Measurements from ENCODE around the gene FARP1.
A peak's percentile ranks its signal among the peaks of the same experiment; 100 is the strongest.

Gene FARP1

DNA sequence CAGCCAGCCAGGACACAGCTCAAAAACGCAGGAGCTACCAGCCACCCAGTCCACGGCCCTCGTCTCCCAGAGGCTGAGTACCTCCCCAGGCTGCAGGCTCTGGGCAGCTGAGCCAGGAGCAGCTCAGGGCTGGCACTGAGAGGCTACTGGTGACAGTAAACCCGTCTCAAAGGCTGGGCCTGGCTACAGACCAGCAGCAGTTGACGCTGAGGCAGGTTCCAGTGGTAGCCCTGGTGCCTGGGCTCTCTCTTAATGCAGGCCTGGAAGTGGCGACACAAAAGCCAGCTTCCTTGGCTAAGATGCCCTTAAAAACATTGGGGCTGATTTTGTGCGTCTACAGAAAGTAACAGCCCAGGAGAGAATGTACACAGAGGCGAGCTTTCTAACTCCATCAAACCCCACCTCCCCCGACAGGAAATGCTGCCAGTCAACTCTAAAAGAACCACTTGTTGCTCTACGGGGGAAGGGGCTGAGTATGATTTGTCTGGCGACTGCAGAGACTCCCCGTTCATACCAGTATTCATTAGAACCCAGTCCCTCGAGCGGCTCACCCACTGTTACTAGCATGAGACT, 307.7 kb downstream of the FARP1 start:
- no peak for DNase-seq

DNA sequence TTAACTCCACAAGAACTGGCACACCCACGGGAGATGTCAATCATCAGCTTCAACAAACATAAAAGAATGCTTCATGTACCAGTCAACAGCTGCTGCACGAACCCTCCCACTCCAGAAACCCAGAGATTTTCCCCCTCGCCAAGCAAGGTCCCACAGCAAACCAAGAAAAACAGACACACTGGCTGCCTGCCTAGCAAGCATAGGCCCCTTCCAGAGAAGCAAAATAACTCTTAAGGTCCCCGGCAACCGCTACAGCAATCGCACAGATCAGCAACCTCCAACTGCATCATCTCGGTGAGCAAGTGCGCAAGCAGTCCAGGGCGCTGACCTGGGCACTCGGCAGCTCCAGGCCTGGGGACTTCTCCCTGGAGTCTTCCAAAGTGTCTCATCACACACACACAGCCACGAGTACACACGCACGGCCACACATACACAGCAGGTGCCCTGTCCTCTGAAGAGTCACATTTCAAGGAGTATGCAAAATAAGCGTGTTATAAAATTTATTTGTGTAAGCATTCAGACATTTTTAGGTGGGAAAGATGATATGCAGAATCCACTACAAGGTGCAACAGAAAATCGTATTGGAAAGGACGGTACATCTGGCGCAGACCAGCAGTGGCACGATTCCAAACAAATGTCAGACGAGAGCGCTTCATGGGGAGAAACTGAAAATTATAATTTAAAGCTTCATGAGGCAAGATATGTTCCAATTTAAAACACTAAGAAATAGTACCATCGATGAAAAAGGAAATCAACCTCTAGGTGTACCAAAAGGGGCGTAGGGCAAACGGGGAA, 309.0 kb downstream of the FARP1 start:
- no peak for DNase-seq

DNA sequence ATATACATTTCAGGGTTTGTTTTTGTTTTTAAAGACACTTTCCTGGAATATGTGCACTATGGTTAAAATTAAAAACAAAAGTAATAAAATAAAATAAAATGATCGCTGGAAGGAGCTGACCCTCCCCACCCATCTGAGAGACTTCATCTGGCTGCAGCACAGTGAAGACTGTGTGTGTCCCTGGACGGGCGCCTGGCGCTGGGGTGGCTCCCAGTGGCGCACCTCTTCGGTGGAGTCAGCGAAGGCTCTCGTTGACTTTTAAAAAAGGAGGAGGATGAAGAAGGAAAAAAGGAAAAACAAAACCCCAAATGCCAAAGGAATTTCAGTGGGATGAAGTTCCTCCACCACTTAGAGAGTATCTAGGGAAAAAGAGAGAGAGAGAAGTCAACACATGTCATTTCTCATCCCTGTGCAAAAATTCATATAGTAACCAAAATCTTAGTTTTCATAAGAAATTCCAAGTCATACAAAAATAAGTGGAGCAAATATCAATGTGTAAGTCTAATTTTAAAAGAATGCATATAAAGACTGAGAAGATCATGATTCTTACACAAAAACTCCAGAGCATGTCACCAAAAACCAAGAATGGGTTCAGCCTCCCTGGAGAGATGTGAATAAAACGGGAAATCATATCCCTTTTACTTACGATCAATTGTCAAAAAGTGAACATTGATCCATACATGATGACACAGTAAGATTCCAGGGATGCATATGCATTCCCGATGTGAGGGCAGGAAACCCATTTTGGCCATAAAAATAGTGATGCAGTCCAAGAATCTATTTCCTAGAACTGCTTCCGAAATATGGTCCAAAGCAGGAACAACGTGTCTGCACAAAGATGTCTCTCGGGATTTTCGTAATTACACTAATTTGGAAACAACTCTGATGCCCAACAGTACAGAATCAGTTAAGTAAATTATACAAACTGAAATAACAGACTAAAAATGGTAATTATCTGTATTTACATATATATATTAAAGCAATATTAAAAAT, 310.3 kb downstream of the FARP1 start:
- no peak for DNase-seq

DNA sequence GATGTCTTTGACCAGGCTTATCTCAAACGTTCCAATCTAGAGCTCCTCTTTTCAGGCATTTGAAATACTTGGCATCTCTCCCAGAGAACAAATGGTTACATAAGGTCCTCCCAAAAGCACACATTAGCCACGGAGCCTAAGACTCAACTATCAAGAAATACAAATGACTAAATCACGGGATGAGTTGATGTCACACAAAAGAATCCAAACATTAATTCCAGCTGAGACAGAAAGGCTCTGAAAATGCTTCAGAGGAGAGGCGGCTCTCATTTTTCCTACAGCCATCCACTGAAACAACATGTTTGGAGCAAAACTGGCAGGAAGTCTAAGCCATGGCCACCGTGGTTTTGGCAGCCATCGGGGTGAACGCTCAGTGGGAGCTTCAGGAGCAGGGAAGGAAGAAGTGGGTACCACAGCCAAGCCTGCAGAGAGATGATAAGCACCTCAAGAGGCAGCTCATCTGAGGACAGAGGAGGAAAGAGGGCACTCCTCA, 311.5 kb downstream of the FARP1 start:
- no peak for DNase-seq

DNA sequence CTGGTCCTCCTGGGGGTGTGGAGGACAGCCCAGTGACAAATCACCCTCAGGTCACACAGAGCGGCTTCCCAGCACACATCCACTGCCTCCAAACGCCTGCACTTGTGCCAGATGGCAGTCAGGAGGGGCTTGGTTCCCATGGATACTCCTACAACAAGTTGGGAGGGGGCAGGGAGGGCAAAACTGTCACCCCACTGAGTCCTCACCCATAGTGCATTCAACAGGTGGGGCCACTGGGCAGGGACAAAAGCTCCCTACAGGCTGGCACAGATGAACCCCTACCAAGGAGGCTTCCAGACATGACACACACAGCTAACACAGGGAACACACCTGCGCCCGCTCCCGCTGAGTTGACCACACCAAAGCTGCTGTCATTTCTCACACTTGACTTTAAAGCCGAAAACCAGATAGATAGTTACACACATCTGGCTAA, 313.5 kb downstream of the FARP1 start:
- no peak for DNase-seq

DNA sequence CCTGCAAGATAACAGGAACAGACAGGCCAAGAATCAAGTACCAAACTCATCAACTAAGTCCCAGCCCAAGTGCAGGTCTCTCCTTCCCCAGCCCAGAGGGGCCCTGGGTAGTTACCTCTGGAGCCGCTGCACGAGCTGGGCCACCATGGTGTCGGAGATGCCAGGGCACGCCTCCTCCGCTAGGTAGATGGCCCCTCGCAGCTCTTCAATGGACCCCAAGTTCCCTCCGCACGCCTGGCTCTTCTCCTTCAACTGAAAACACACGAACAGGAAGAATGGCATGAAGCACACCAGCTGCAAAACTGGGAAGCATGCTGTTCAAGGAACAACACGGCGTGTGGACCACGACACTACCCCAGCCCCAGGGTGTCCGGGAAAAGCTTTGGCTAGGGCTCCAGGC, 314.2 kb downstream of the FARP1 start:
- no peak for DNase-seq

DNA sequence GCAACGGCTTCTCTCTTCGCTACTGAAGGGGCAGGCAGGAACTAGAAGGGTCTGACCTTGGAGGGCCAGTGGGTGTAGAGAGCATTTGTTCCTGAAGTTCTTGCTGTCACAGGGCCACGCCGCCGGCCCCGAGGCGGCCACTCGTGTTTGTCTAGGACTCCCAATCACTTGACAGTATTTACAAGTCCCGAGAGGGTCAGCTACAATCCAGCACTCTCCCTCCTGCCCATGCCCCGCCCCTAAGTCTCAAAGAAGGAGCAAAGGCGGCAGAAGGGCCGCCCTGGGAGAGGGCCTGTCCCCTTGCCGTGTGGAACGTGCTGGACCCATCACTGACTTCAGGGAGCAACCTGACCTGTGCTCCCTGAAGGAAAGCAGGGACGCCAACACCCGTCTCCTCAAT, 315.5 kb downstream of the FARP1 start:
- no peak for DNase-seq

DNA sequence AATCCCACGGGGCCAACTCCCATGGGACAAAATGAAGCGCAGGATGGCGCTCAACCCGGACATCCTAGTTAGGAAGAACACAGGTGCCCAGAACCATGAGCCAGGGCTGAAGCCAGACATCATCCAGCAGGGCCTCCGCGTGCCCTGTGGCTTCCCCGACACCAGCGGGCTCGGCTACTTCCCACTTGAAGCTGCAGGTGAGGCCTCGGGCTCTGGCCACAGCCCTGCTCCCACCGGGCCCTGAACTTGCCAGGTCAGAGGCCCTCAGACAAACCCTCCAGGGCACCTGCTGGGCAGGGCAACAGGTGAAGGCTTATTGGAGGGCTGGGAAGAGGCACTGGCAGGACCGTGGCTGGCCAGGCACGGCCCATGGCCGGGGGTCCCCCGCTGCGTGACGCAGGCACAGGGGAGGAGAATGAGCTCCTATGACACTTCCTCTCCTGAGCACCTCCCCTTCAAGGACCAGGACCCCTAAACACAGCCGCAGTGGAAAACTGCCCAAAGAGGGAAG, 316.3 kb downstream of the FARP1 start:
- DNase-seq: no peak

DNA sequence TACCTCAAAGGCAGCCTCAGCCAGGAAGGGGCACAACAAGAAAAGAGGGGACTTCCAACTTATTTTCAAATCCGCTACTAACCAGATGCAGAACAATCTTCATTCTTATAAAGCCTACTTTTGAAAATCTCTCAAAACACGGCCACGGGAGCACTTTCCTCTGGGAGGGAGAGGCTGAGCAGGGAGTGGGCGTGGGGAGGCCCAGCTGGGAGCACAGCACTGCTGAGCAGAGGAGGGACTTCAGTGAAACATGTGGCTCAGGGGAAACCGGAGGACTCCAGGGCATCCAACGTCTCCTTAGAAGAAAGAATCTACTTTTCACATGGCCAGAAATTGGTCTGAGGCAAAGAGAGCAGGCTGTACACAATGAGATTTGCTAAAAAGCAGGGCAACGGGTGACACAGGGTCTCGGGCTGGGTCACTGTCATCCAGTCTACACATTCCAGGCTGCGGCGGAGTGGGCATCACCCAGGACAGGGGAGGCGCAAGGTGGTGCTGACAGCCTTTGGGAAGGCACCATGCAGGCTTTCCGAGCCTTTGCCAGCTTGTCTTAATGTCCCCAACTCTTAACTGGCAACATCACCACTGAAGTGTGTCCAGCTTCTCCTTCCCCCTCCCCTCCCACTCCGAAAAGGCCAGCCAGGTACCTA, 317.0 kb downstream of the FARP1 start:
- DNase-seq: no peak

DNA sequence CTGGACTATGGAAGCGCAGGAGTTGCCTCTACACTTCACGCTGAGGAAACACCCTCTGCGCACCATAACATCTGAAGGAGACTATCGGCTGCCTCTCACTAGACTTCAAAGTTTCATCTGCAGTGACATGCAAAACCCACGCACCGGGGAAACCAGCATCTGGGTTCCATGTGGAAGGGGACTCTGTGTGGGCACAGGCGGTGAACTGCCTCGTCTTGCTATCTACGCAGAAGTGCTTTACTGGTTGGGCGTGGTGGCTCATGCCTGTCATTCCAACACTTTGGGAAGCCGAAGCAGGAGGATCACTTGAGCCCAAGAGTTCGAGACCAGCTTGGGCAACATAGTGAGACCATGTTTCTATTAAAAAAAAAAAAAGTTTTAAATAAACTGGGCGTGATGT, 317.6 kb downstream of the FARP1 start:
- no peak for DNase-seq

DNA sequence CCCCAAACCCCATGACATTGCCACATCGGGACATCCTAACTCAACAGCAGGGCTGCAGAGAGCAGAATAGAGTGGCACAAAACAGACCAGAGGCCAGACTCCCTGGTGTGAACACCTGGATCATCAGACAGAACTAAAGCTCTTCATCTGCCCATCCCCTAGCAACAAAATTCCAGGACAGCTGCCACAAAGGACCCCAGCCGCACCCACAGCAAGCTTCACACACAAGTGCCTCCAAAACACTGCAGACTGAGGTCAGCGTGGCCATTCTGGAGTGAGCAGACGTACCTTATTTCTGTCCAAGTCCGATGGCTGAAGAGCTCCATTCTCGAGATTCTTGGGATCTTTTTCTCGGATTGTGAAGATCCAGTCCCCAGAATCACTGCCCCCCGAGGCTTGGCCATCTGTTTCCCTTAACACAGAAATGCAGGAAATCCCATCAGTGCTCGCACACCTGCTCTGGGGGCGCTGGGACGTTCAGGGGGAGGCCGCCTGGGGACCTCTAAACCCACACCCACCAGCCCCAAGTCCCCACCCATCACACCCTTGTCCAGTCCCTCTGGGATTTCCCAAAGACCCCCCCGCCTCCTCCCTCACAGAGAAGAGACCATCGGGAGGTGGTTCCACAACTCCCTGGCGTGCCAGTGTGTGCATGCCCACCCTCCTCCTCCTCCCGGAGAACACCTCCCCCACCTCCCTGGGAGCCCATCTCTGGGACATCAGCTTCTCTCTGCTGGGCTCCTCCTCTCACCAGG, 318.8 kb downstream of the FARP1 start:
- DNase-seq: no peak

DNA sequence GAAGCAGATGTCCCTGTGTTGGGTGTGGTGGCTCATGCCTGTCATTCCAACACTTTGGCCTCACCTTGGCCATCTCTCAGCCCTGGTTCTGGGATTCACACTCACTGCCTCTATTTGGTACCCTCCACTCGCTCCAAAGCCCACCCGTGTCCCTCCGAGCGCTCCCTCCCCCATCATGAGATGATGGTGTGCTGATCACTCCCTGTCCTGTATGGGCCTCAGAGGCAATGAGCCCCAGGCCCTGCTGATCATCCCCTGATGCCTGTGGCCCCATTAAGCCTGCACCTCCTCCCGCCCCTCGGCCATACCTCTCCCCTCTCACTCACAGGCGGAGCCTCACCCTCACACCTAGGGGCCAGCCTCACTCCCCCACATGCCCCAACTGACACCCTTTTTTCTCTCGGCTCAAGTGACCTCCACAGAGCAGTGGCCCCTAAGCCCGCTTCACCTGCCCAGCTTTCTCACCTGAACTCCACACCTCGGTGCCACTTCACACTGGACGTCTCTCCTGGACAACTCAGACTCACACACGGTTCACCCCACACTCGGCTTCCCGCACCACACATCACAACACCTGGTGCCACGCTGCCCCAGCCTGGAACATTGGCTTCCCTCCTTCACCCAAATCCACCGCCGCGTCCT, 319.5 kb downstream of the FARP1 start:
- no peak for DNase-seq

DNA sequence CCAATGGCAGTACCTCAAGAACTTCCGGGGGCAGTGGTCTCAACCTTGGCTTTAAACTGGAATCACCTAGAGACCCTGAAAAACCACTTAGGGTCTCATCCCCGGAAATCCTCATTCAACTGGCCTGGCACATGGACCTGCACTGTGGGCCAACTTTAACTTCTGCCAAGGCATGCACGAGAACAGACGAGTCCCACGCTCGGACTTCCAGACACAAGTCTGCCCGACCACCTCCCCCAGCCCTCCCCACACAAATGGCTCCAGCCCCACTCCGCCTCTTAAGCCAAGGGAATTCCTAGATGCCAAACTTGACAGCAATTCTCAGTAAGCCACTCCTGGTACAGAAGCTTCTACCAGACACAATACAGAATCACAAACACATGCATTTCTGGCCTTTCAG, 320.1 kb downstream of the FARP1 start:
- no peak for DNase-seq

DNA sequence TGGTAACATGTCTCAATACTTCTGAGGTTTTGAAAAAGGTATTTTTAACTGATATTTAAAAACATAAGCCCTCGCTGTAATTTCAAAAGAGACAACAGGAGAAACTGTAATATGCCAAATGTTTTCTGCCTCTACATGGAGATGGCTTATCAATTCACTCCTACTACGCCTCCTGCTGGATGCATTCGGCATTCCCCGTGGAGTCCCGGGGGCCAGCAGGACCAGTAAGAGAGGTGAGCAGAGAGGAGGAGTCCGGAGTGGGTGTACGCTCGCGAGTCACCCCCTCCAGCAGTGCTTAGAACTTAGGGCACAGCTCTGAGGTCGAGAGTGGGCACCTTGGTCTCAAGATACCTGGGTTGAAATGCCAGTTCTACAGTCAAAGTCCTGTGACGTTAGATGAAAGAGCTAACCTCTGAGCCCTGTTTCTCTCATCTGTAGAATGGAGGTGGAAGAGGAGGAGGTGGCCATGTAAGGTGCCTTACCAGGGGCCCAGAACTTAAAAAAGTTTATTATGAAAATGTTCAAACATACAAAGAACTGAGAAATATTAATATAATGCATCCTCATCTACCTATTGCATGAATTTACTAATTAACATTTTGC, 323.8 kb downstream of the FARP1 start:
- peak; percentile 30 to 54 (median 34) for DNase-seq

DNA sequence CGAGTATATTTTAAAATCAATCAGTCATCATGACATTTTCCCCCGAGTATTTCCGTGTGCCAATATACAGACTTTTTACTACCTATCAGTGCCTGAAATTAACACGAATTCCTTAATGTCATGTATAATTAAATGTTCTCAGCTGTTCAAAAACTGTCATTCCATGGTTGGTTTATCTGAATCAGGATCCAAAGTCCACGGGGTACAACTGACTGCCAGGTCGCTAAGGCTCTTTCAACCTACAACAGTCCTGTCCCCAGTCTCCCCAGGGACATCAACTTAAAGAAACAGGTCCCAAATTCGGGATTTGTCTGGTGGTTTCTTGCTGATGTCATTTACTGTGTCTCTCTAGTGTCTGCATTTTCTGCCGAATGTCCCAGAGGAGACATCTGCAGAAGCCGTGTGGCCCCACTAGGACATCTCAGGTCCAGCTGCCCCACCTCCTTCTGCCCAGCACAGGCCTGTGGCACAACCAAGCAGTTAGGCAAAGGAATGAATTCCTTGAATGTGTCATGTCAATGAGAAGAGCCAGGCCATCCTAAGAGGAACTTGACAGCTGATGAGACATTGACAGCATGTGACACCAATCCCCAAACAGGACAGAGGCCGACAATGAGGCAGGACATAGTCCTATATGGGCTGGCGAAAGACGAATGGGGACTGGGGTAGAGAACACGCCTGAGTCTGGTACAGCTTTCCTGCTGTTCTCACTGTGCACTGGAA, 324.5 kb downstream of the FARP1 start:
- DNase-seq: peak; percentile 41 to 64 (median 57)

DNA sequence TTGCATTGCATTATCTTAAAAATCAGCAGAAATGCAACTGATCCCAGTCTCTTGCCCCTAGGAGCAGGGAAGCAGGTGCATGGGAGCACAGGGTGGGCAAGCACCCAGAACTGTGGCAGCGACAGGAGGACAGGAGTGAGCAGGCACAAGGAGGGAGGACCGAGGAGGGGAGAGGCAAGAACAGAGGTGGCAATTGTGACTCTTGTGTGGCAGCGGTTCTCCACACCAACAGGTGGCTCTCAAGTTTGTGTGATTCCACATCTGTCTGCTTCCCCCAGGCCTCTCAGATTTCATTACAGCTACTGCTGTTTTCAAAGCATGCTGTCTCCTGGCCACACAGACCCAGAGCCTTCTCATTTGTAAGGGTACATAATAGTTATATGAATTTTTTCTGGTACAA, 325.5 kb downstream of the FARP1 start:
- no peak for DNase-seq

DNA sequence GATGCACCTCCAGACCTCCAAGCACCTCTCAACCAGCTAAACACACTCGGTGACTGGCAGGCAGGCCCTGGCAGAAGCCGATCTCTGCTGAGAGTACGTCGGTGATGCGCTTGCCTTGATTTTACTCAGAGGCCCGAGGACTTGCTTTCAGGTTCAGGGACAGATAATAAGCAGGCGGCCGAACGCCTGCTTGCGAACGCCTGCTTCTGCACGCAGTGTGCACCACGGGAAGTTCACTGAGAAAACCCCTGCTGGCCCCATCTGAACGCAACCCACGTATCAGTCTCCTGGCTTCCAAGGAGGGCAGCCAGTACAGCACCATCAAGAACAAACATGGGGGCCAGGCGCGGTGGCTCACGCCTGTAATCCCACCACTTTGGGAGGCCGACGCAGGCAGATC, 326.0 kb downstream of the FARP1 start:
- DNase-seq: no peak

DNA sequence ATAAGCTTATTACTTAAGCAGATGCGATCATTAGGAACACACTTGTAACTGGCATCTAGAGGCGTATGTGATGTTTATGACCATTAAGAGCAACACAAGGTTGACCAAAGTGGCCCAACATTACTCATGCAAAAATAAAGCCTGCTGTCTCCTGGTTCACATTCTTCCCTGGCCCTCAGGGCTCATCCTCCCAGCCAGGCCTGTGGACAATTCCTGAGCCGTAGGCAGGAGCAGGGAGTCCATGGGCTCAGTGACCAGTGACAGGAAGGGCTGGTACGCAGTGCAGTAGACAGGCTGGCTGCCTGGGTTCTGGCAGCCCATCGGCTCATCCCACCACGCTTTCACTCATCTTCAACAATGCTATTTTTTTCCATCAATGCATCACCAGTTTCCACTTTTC, 328.0 kb downstream of the FARP1 start:
- no peak for DNase-seq

DNA sequence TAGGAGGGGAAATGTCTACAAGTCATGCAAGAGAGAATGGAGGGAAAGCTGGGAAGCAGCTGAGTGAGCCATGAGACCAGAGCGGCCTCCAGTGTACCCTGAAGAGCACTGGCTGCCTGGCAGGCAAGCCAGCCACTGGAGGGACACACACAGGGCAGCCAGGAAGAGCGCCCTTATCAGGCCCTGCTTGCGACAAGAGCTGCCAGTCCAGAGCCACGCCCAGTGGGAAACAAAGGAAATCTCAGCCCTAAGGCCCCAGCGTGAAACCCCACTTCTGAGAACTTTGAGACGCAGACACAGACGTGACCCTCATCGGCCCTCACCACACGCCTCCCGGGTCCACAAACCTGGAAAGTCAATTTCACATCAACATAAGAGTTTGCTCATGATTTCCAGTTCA, 329.0 kb downstream of the FARP1 start:
- DNase-seq: no peak

All from suppressor macrophage (primary cell).